Measurements from ENCODE around the gene WDR54. TPM values are rescaled to one million over a fixed set of nuclear protein-coding genes. Genes with fewer than 3 reads are reported as not detected.

The WDR54 gene
- total and polyA plus RNA-seq, 4 donors: 15.4 to 42.3 (median 32.0) TPM

GRCh38 chr2:74472086-74472944 lies 50.8 kb downstream of the WDR54 start, which contains the start of gene MRPL53:
Gene MRPL53, minus strand, starts transcription at chr2:74472680. Its CDS starts 20 bp downstream, at chr2:74472660.
- Histone ChIP-seq H3K27me3 (ENCODE audit: control insufficient read depth in 3 of 3, insufficient read depth in 3 of 3, low read length in 2 of 3) (no peaks in the 10 kb centered on the region), H3K9me3 (ENCODE audit: control insufficient read depth in 4 of 4, insufficient read depth in 3 of 4, low read length in 3 of 4) (no peaks in the 10 kb centered on the region), H3K36me3 (ENCODE audit: control insufficient read depth in 4 of 4, insufficient read depth in 4 of 4, low read length in 4 of 4) (peaks cover 6 to 20% (median 9%) of the 10 kb centered on the region in 4 donors), H3K4me1 (ENCODE audit: control insufficient read depth in 5 of 5, insufficient read depth in 5 of 5, low read length in 5 of 5) (peaks cover 3 to 15% (median 7%) of the 10 kb centered on the region in 5 donors), H3K4me3 (peak within 1 kb of the TSS; percentile 73), H3K9ac (ENCODE audit: insufficient read depth in 1 of 2, low read length in 2 of 2) (peak within 1 kb of the TSS; percentile 63 to 83), H3K27ac (ENCODE audit: low read depth in 1 of 2, low read length in 1 of 2) (peak within 1 kb of the TSS; percentile 88 to 95)
- WGBS, 2 donors: 0 to 1% methylated on average over 65 to 66 of the region's 66 CpGs
- peak; percentile 96 to 98 (median 97) for DNase-seq
- peak; percentile 94 for ATAC-seq (ENCODE audit: insufficient read depth, low FRiP score)
- TF ChIP-seq CTCF (IDR thresholded peaks at IDR 0.05; ENCODE audit: control extremely low read depth, extremely low read depth): no peak

- Histone ChIP-seq H3K9me3 (ENCODE audit: control insufficient read depth in 4 of 4, insufficient read depth in 3 of 4, low read length in 3 of 4) (no peaks in the 10 kb centered on the region), H3K4me3 (peak overlapping the region; percentile 73), H3K27me3 (ENCODE audit: control insufficient read depth in 3 of 3, insufficient read depth in 3 of 3, low read length in 2 of 3) (no peaks in the 10 kb centered on the region), H3K4me1 (ENCODE audit: control insufficient read depth in 5 of 5, insufficient read depth in 5 of 5, low read length in 5 of 5) (peaks cover 3 to 15% (median 9%) of the 10 kb centered on the region in 5 donors), H3K27ac (ENCODE audit: low read depth in 1 of 2, low read length in 1 of 2) (peak overlapping the region; percentile 88 to 95), H3K9ac (ENCODE audit: insufficient read depth in 1 of 2, low read length in 2 of 2) (peak overlapping the region in 1 of 2 donors; percentile 65), H3K36me3 (ENCODE audit: control insufficient read depth in 4 of 4, insufficient read depth in 4 of 4, low read length in 4 of 4) (peaks cover 6 to 24% (median 10%) of the 10 kb centered on the region in 4 donors)
- DNase-seq (no peak), ATAC-seq (ENCODE audit: insufficient read depth, low FRiP score) (no peak)
- 9 to 10% methylated on average over 7 of the region's 7 CpGs for WGBS, 2 donors
- TF ChIP-seq CTCF (IDR thresholded peaks at IDR 0.05; ENCODE audit: control extremely low read depth, extremely low read depth): no peak
Measured at GRCh38 chr2:74472945-74473258, 51.4 kb downstream of the WDR54 start.

GRCh38 chr2:74474481-74474880 lies 53.0 kb downstream of the WDR54 start:
- 95 to 96% methylated on average over 6 of the region's 6 CpGs for WGBS, 2 donors
- Histone ChIP-seq H3K9ac (ENCODE audit: insufficient read depth in 1 of 2, low read length in 2 of 2) (no peak overlapping the region), H3K36me3 (ENCODE audit: control insufficient read depth in 4 of 4, insufficient read depth in 4 of 4, low read length in 4 of 4) (peaks cover 6 to 24% (median 10%) of the 10 kb centered on the region in 4 donors), H3K27me3 (ENCODE audit: control insufficient read depth in 3 of 3, insufficient read depth in 3 of 3, low read length in 2 of 3) (no peaks in the 10 kb centered on the region), H3K4me1 (ENCODE audit: control insufficient read depth in 5 of 5, insufficient read depth in 5 of 5, low read length in 5 of 5) (peaks cover 3 to 15% (median 9%) of the 10 kb centered on the region in 5 donors), H3K27ac (ENCODE audit: low read depth in 1 of 2, low read length in 1 of 2) (no peak overlapping the region), H3K4me3 (no peak overlapping the region), H3K9me3 (ENCODE audit: control insufficient read depth in 4 of 4, insufficient read depth in 3 of 4, low read length in 3 of 4) (no peaks in the 10 kb centered on the region)
- no peak for TF ChIP-seq CTCF (IDR thresholded peaks at IDR 0.05; ENCODE audit: control extremely low read depth, extremely low read depth)
- ATAC-seq (ENCODE audit: insufficient read depth, low FRiP score) (no peak), DNase-seq (no peak)
